SK-N-SH treated with all-trans-retinoic acid at 6 μM for 48 hours (cell line): Measurements from ENCODE around the gene MITF.

ENCODE experiments used
- ATAC-seq: fragments of 200-7000 bp; cut with Tn5 transposase; 3 replicates; pipeline ENCODE4 v1.9.1; 2020; ENCODE audit warnings: mild to moderate bottlenecking, moderate library complexity
- ARNTL ChIP-seq: fragments of 450-650 bp; formaldehyde crosslinking; IDR thresholded peaks from 2 replicates; pipeline ENCODE4 v1.5.0; 2020; ENCODE audit warnings: low read depth, mild to moderate bottlenecking, moderate library complexity, borderline replicate concordance
- BACH2 ChIP-seq: fragments of 250-450 bp; sonication (Bioruptor Pico); IDR thresholded peaks from 2 replicates; pipeline ENCODE4 v1.9.0; 2021; ENCODE audit warnings: mild to moderate bottlenecking, borderline replicate concordance
- CREB5 ChIP-seq: fragments of 250-450 bp; sonication (Bioruptor Pico); IDR thresholded peaks from 2 replicates; pipeline ENCODE4 v1.5.1; 2020; ENCODE audit warnings: low read depth, mild to moderate bottlenecking, moderate library complexity
- CSRNP3 ChIP-seq: fragments of 250-450 bp; sonication (Bioruptor Pico); IDR thresholded peaks from 2 replicates; pipeline ENCODE4 v1.5.1; 2021; ENCODE audit warnings: mild to moderate bottlenecking, moderate library complexity
- GLIS3 ChIP-seq: fragments of 250-450 bp; sonication (Bioruptor Pico); IDR thresholded peaks from 2 replicates; pipeline ENCODE4 v1.5.0; 2020; ENCODE audit warnings: mild to moderate bottlenecking, moderate library complexity
- ISL1 ChIP-seq: fragments of 250-450 bp; sonication (Bioruptor Pico); IDR thresholded peaks from 2 replicates; pipeline ENCODE4 v2.1.2; 2022; ENCODE audit warnings: mild to moderate bottlenecking, moderate library complexity
- OSR1 ChIP-seq: fragments of 250-450 bp; sonication (Bioruptor Pico); IDR thresholded peaks from 2 replicates; pipeline ENCODE4 v1.8.0; 2022; ENCODE audit warnings: moderate library complexity, mild to moderate bottlenecking, inconsistent platforms
- PATZ1 ChIP-seq: fragments of 250-450 bp; sonication (Bioruptor Pico); IDR thresholded peaks from 2 replicates; pipeline ENCODE4 v1.8.0; 2020; ENCODE audit warnings: mild to moderate bottlenecking, moderate library complexity, borderline replicate concordance
- POU6F1 ChIP-seq: fragments of 250-450 bp; sonication (Bioruptor Pico); IDR thresholded peaks from 2 replicates; pipeline ENCODE4 v1.8.0; 2021; ENCODE audit warnings: low read depth, mild to moderate bottlenecking, moderate library complexity, borderline replicate concordance
- PPARA ChIP-seq: fragments of 250-450 bp; sonication (Bioruptor Pico); IDR thresholded peaks from 2 replicates; pipeline ENCODE4 v1.5.0; 2020; ENCODE audit warnings: mild to moderate bottlenecking, borderline replicate concordance
- RARB ChIP-seq: fragments of 250-450 bp; sonication (Bioruptor Pico); IDR thresholded peaks from 2 replicates; pipeline ENCODE4 v1.8.0; 2021; ENCODE audit warnings: mild to moderate bottlenecking, moderate library complexity
- SNAI2 ChIP-seq: fragments of 250-450 bp; sonication (Bioruptor Pico); IDR thresholded peaks from 2 replicates; pipeline ENCODE4 v1.5.0; 2020; ENCODE audit warnings: mild to moderate bottlenecking, moderate library complexity
- TOX ChIP-seq: fragments of 250-450 bp; sonication (Bioruptor Pico); IDR thresholded peaks from 2 replicates; pipeline ENCODE4 v1.8.0; 2021; ENCODE audit warnings: mild to moderate bottlenecking, moderate library complexity, borderline replicate concordance
- TSHZ2 ChIP-seq: fragments of 250-450 bp; sonication (Bioruptor Pico); IDR thresholded peaks from 2 replicates; pipeline ENCODE4 v1.5.0; 2020; ENCODE audit warnings: mild to moderate bottlenecking, moderate library complexity
- ZC3H10 ChIP-seq: fragments of 250-450 bp; sonication (Bioruptor Pico); IDR thresholded peaks from 2 replicates; pipeline ENCODE4 v1.5.1; 2021; ENCODE audit warnings: mild to moderate bottlenecking, moderate library complexity
- ZFP3 ChIP-seq: fragments of 250-450 bp; sonication (Bioruptor Pico); IDR thresholded peaks from 2 replicates; pipeline ENCODE4 v1.5.0; 2020; ENCODE audit warnings: mild to moderate bottlenecking, moderate library complexity
- ZFP30 ChIP-seq: fragments of 450-650 bp; formaldehyde crosslinking; IDR thresholded peaks from 2 replicates; pipeline ENCODE4 v1.5.0; 2022; ENCODE audit warnings: mild to moderate bottlenecking, moderate library complexity
- ZNF565 ChIP-seq: fragments of 450-650 bp; formaldehyde crosslinking; conservative IDR thresholded peaks from 2 replicates; pipeline ENCODE4 v1.5.0; 2020; ENCODE audit warnings: low read depth, mild to moderate bottlenecking, moderate library complexity
- ZNF70 ChIP-seq: fragments of 450-650 bp; formaldehyde crosslinking; IDR thresholded peaks from 2 replicates; pipeline ENCODE4 v1.5.0; 2020; ENCODE audit warnings: mild to moderate bottlenecking, moderate library complexity

MITF gene

GRCh38 chr3:69864141-69864540 is 124.9 kb downstream of the MITF start:
- TF ChIP-seq CSRNP3 (CRISPR knock-in tag) (no peak), CREB5 (no peak)
- ATAC-seq, result no peak

- no peak for TF ChIP-seq POU6F1
- no peak for TF ChIP-seq OSR1 (CRISPR knock-in tag)
- no peak for TF ChIP-seq ARNTL
- TF ChIP-seq GLIS3 (CRISPR knock-in tag), result no peak
- no peak for TF ChIP-seq ZFP3 (CRISPR knock-in tag)
- TF ChIP-seq PATZ1 (CRISPR knock-in tag), result no peak
- TF ChIP-seq ZC3H10, result no peak
- TF ChIP-seq TOX (CRISPR knock-in tag), result no peak
- TF ChIP-seq RARB, result no peak
- TF ChIP-seq ZFP30 (CRISPR knock-in tag), result no peak
- no peak for TF ChIP-seq BACH2 (CRISPR knock-in tag)
- no peak for ATAC-seq
These were observed 125.5 kb downstream of the MITF start for GRCh38 chr3:69864766-69865165.

GRCh38 chr3:69865925-69866679 is 126.8 kb downstream of the MITF start:
- TF ChIP-seq ZC3H10, result no peak
- TF ChIP-seq GLIS3 (CRISPR knock-in tag), result no peak
- no peak for TF ChIP-seq ZNF70
- no peak for TF ChIP-seq ISL1 (CRISPR knock-in tag)
- no peak for TF ChIP-seq CSRNP3 (CRISPR knock-in tag)
- ATAC-seq, result peak; percentile 84

- 0 out of 2 replicates have a peak, but pooled peaks have one; percentile 6 for TF ChIP-seq ISL1 (CRISPR knock-in tag)
- no peak for TF ChIP-seq TOX (CRISPR knock-in tag)
- no peak for TF ChIP-seq PPARA
- ATAC-seq, result peak; percentile 48
These were observed 127.9 kb downstream of the MITF start for GRCh38 chr3:69866988-69867720.

GRCh38 chr3:69867941-69868505 is 128.8 kb downstream of the MITF start:
- no peak for ATAC-seq
- no peak for TF ChIP-seq ZFP30 (CRISPR knock-in tag)
- no peak for TF ChIP-seq TOX (CRISPR knock-in tag)
- TF ChIP-seq PPARA, result no peak
- no peak for TF ChIP-seq BACH2 (CRISPR knock-in tag)
- no peak for TF ChIP-seq POU6F1
- no peak for TF ChIP-seq ZNF565
- no peak for TF ChIP-seq SNAI2
- no peak for TF ChIP-seq ZC3H10
- TF ChIP-seq RARB, result no peak
- no peak for TF ChIP-seq ZNF70
- no peak for TF ChIP-seq TSHZ2 (CRISPR knock-in tag)
- no peak for TF ChIP-seq ARNTL
